Measurements from ENCODE around the gene IER5L. TPM values are rescaled to one million over a fixed set of nuclear protein-coding genes. Genes with fewer than 3 reads are reported as not detected.
"Not testable (repeated sequence)": the region's sequence is repeated elsewhere in the genome, so short reads cannot be mapped to it uniquely, and the experiment has no call there.

IER5L gene
- total RNA-seq, 1 donor from 2014 or later: 19.5 TPM

GRCh38 chr9:129133082-129133481, 45.0 kb downstream of the IER5L start:
- TF ChIP-seq, protein P1, sequence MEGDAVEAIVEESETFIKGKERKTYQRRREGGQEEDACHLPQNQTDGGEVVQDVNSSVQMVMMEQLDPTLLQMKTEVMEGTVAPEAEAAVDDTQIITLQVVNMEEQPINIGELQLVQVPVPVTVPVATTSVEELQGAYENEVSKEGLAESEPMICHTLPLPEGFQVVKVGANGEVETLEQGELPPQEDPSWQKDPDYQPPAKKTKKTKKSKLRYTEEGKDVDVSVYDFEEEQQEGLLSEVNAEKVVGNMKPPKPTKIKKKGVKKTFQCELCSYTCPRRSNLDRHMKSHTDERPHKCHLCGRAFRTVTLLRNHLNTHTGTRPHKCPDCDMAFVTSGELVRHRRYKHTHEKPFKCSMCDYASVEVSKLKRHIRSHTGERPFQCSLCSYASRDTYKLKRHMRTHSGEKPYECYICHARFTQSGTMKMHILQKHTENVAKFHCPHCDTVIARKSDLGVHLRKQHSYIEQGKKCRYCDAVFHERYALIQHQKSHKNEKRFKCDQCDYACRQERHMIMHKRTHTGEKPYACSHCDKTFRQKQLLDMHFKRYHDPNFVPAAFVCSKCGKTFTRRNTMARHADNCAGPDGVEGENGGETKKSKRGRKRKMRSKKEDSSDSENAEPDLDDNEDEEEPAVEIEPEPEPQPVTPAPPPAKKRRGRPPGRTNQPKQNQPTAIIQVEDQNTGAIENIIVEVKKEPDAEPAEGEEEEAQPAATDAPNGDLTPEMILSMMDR (IDR thresholded peaks at IDR 0.05; ENCODE audit: insufficient read depth, low read length, severe bottlenecking): no peak
- no peak for DNase-seq (ENCODE audit: low read depth)
- peaks cover 25% of the 10 kb centered on the region for H3K36me3 ChIP-seq (ENCODE audit: control insufficient read depth, insufficient read depth, low read length)
- FAIRE-seq: no peak
- no peaks in the 10 kb centered on the region for H3K27me3 ChIP-seq (ENCODE audit: control insufficient read depth, insufficient read depth, low read length)
- H3K4me3 ChIP-seq (ENCODE audit: low read depth, low read length): no peak overlapping the region

GRCh38 chr9:129131300-129132145, 46.5 kb downstream of the IER5L start:
- H3K4me3 ChIP-seq (ENCODE audit: low read depth, low read length): no peak overlapping the region
- DNase-seq (ENCODE audit: low read depth) (peak; percentile 51), FAIRE-seq (no peak)
- TF ChIP-seq, protein P1 (IDR thresholded peaks at IDR 0.05; ENCODE audit: insufficient read depth, low read length, severe bottlenecking): peak; percentile 100
- no peaks in the 10 kb centered on the region for H3K27me3 ChIP-seq (ENCODE audit: control insufficient read depth, insufficient read depth, low read length)
- peaks cover 21% of the 10 kb centered on the region for H3K36me3 ChIP-seq (ENCODE audit: control insufficient read depth, insufficient read depth, low read length)

DNA sequence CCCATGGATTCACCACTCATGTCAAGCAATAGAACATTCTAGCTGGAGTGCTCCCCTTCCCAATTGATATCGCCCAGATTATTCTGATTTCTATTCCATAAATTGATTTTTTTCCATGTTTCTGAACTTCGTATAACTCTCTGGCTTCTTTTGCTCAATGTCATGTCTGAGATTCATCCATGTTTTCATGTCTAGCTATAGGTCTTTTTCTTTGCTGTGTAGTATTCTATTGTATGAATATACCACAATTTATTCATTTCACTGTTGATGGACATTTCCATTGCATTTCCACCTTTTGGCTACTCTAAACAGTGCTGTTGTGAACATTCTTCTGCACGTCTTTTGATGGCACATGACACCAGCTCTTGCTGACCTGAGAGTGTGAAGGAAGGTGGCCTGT, 47.3 kb downstream of the IER5L start:
- DNase-seq (ENCODE audit: low read depth) (no peak), FAIRE-seq (no peak)
- H3K36me3 ChIP-seq (ENCODE audit: control insufficient read depth, insufficient read depth, low read length): peaks cover 20% of the 10 kb centered on the region
- no peak overlapping the region for H3K4me3 ChIP-seq (ENCODE audit: low read depth, low read length)
- TF ChIP-seq, protein P1 (IDR thresholded peaks at IDR 0.05; ENCODE audit: insufficient read depth, low read length, severe bottlenecking): no peak
- no peaks in the 10 kb centered on the region for H3K27me3 ChIP-seq (ENCODE audit: control insufficient read depth, insufficient read depth, low read length)

GRCh38 chr9:129130271-129130670, 47.8 kb downstream of the IER5L start:
- not testable (repeated sequence) for H3K4me3 ChIP-seq (ENCODE audit: low read depth, low read length); H3K27me3 ChIP-seq (ENCODE audit: control insufficient read depth, insufficient read depth, low read length); FAIRE-seq; DNase-seq (ENCODE audit: low read depth)
- H3K36me3 ChIP-seq (ENCODE audit: control insufficient read depth, insufficient read depth, low read length): peaks cover 16% of the 10 kb centered on the region

DNA sequence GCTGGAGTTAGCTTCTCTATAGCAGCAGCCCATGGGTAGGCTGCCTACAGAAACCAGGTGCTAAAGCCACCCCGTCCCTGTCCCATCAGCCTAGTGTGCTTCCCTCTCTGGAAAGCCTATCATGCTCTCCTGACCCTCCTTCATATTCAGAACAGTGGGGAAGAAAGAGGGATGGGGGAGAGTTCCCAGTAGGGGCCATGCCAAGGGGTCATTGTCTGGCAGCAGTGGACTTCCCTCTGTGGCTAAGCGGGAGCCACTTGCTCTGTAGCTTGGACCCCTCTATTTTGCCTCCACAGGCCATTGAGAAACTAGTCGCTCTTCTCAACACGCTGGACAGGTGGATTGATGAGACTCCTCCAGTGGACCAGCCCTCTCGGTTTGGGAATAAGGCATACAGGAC, 49.4 kb downstream of the IER5L start:
- Histone ChIP-seq H3K36me3 (ENCODE audit: control insufficient read depth, insufficient read depth, low read length) (peaks cover 15% of the 10 kb centered on the region), H3K4me3 (ENCODE audit: low read depth, low read length) (no peak overlapping the region), H3K27me3 (ENCODE audit: control insufficient read depth, insufficient read depth, low read length) (no peaks in the 10 kb centered on the region)
- TF ChIP-seq, protein P1 (IDR thresholded peaks at IDR 0.05; ENCODE audit: insufficient read depth, low read length, severe bottlenecking): no peak
- DNase-seq (ENCODE audit: low read depth) (no peak), FAIRE-seq (no peak)

DNA sequence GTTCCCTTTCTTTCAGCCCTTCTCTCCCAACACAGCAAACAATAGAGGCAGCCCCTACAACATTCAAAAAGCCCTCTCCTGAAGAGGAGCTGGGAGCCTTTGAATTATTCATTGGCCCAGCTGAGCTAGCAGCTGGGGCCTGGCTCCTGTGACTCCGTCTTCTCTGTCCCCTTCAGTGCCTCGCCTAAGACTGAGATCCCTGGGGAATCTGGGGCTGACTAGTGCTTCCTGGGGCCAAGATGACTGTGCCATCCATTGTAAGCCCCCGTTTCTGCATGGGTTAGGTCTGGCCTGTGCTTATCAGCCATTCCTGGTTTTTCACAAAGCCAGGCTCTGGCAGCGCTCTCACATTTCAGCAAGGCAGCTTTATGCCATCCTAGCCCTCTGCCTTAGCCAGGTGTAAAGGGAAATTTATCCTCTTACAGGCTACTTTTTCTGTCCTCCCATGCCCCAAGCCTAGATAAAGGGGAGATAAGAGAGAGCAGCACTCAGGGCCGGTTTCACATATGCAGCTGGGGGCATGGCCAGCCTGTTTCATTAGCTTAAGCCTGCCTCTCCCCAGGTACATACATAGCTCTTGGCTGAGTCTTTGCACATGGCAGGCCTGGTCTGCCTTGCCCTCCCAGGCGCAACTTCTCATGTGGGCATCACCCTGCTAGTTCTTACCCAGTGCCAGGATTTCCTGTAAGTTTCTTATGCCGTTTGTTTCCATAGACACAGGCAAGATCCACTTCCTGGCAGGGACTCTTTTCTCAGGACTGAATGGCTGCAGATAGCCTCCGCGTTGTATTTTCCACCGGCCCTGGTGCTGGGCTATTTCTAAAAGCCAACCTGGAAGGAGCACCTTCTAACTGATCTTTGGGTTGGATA, 51.1 kb downstream of the IER5L start:
- H3K36me3 ChIP-seq (ENCODE audit: control insufficient read depth, insufficient read depth, low read length): peaks cover 9% of the 10 kb centered on the region
- DNase-seq (ENCODE audit: low read depth) (no peak), FAIRE-seq (no peak)
- no peaks in the 10 kb centered on the region for H3K27me3 ChIP-seq (ENCODE audit: control insufficient read depth, insufficient read depth, low read length)
- TF ChIP-seq, protein P1 (IDR thresholded peaks at IDR 0.05; ENCODE audit: insufficient read depth, low read length, severe bottlenecking): no peak
- H3K4me3 ChIP-seq (ENCODE audit: low read depth, low read length): no peak overlapping the region

All from bronchial epithelial cell (primary cell).